ENCODE measurements around the gene TTC13. TPM values are rescaled to one million over a fixed set of nuclear protein-coding genes. Genes with fewer than 3 reads are reported as not detected.
A peak's percentile ranks its signal among the peaks of the same experiment; 100 is the strongest.

The TTC13 gene
- total RNA-seq, 1 donor from 2014 or later, result 19.5 TPM

- peak; percentile 89 for DNase-seq (ENCODE audit: extremely low spot score, unreplicated experiment)
- H3K9me3 Mint-ChIP-seq (ENCODE audit: unreplicated experiment), result peaks cover 4% of the 10 kb centered on the region
- TF ChIP-seq CTCF (IDR thresholded peaks at IDR 0.05), result no peak
- H3K4me1 Mint-ChIP-seq (ENCODE audit: unreplicated experiment), result peaks cover 98% of the 10 kb centered on the region
- H3K27ac Mint-ChIP-seq (ENCODE audit: unreplicated experiment), result peak overlapping the region; percentile 97
- peaks cover 49% of the 10 kb centered on the region for H3K36me3 Mint-ChIP-seq (ENCODE audit: unreplicated experiment)
- H3K4me3 Mint-ChIP-seq (ENCODE audit: unreplicated experiment), result peak overlapping the region; percentile 12
- H3K27me3 Mint-ChIP-seq (ENCODE audit: unreplicated experiment), result no peaks in the 10 kb centered on the region
Measured at GRCh38 chr1:230858918-230859729, 119.5 kb downstream of the TTC13 start.

DNA sequence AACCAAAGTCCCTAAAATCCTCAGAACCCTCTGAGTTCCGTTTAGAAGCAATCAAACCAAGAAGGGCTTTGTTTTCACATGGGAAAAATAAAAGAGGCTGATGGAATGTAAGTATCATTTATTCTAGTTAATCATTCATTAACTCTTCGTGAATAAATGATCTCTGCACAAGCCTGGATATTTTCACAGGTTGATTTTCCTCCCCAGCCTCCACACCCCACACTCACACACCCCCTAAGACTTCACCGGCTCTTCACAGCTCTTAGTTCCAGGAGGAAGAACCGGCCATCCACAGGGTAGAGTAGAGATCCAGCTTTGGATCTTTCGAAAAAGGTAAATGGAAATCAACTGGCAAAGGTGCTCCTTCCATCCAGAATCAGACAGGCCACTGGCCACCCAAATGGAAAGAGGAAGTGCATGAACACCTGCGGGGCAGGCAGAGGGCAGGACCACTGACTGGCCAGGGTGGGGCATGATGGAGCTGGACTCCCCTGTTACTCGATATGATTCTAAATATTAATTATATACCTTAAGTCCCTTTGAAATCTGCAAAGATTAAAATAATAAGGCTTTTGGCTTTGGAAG is 120.3 kb downstream of the TTC13 start:
- peak overlapping the region; percentile 97 for H3K27ac Mint-ChIP-seq (ENCODE audit: unreplicated experiment)
- H3K36me3 Mint-ChIP-seq (ENCODE audit: unreplicated experiment), result peaks cover 55% of the 10 kb centered on the region
- peaks cover 98% of the 10 kb centered on the region for H3K4me1 Mint-ChIP-seq (ENCODE audit: unreplicated experiment)
- no peak overlapping the region for H3K4me3 Mint-ChIP-seq (ENCODE audit: unreplicated experiment)
- no peak for TF ChIP-seq CTCF (IDR thresholded peaks at IDR 0.05)
- no peaks in the 10 kb centered on the region for H3K27me3 Mint-ChIP-seq (ENCODE audit: unreplicated experiment)
- H3K9me3 Mint-ChIP-seq (ENCODE audit: unreplicated experiment), result peaks cover 4% of the 10 kb centered on the region
- DNase-seq (ENCODE audit: extremely low spot score, unreplicated experiment), result no peak

- Mint-ChIP-seq H3K27ac (ENCODE audit: unreplicated experiment) (peak overlapping the region; percentile 97), H3K27me3 (ENCODE audit: unreplicated experiment) (no peaks in the 10 kb centered on the region), H3K9me3 (ENCODE audit: unreplicated experiment) (peaks cover 4% of the 10 kb centered on the region), H3K4me3 (ENCODE audit: unreplicated experiment) (no peak overlapping the region), H3K4me1 (ENCODE audit: unreplicated experiment) (peaks cover 98% of the 10 kb centered on the region), H3K36me3 (ENCODE audit: unreplicated experiment) (peaks cover 60% of the 10 kb centered on the region)
- no peak for TF ChIP-seq CTCF (IDR thresholded peaks at IDR 0.05)
- no peak for DNase-seq (ENCODE audit: extremely low spot score, unreplicated experiment)
Measured at GRCh38 chr1:230857822-230858221, 120.8 kb downstream of the TTC13 start.

DNA sequence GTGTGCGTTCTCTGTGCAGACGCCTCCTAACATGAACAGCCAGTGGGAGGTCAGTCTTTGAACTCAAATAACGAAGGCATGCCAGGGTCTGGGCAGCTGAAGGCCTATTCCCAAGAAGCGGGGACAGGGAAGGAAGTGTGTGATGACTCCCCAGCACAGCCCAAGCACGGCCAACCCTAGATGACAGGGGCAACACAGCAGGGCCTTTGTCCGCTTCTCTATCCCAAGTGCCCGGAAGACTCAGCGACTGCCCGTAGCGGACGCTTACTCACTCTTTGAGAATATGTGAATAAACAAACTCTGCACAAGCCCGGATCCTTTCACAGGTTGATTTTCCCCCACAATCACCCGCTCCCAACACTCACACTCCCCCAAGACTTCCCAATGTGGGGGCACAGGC is 121.6 kb downstream of the TTC13 start:
- peaks cover 97% of the 10 kb centered on the region for H3K4me1 Mint-ChIP-seq (ENCODE audit: unreplicated experiment)
- H3K27ac Mint-ChIP-seq (ENCODE audit: unreplicated experiment), result peak overlapping the region; percentile 97
- peaks cover 63% of the 10 kb centered on the region for H3K36me3 Mint-ChIP-seq (ENCODE audit: unreplicated experiment)
- no peaks in the 10 kb centered on the region for H3K27me3 Mint-ChIP-seq (ENCODE audit: unreplicated experiment)
- H3K4me3 Mint-ChIP-seq (ENCODE audit: unreplicated experiment), result peak overlapping the region; percentile 51
- peaks cover 4% of the 10 kb centered on the region for H3K9me3 Mint-ChIP-seq (ENCODE audit: unreplicated experiment)
- no peak for DNase-seq (ENCODE audit: extremely low spot score, unreplicated experiment)
- no peak for TF ChIP-seq CTCF (IDR thresholded peaks at IDR 0.05)

Other genes starting within 250 kb of the TTC13 start
- not detected in 2 replicates for gene CAPN9, start 231.5 kb downstream of the TTC13 start, total RNA-seq
- gene C1orf198, start 110.3 kb downstream of the TTC13 start, total RNA-seq, result 274 and 281 TPM in 2 replicates
- gene ARV1, start 233 bp upstream of the TTC13 start, total RNA-seq, result 16.2 and 17.1 TPM in 2 replicates
- 14.8 and 15.5 TPM in 2 replicates for gene FAM89A, start 61.4 kb upstream of the TTC13 start, total RNA-seq
- 0.32 and 0.39 TPM in 2 replicates for gene TRIM67, start 183.2 kb upstream of the TTC13 start, total RNA-seq

Data from osteocyte (in vitro differentiated cells).